HG02588 (cell line): Measurements from ENCODE around the gene PRKX.
"Not testable (repeated sequence)": the region's sequence is repeated elsewhere in the genome, so short reads cannot be mapped to it uniquely, and the experiment has no call there.

Experiments
- ATAC-seq: cut with Tn5 transposase; IDR thresholded peaks from one replicate; pipeline ENCODE4 v1.9.1; 2021; ENCODE audit warnings: mild to moderate bottlenecking, moderate library complexity; ENCODE audit not compliant: unreplicated experiment

The PRKX gene

DNA sequence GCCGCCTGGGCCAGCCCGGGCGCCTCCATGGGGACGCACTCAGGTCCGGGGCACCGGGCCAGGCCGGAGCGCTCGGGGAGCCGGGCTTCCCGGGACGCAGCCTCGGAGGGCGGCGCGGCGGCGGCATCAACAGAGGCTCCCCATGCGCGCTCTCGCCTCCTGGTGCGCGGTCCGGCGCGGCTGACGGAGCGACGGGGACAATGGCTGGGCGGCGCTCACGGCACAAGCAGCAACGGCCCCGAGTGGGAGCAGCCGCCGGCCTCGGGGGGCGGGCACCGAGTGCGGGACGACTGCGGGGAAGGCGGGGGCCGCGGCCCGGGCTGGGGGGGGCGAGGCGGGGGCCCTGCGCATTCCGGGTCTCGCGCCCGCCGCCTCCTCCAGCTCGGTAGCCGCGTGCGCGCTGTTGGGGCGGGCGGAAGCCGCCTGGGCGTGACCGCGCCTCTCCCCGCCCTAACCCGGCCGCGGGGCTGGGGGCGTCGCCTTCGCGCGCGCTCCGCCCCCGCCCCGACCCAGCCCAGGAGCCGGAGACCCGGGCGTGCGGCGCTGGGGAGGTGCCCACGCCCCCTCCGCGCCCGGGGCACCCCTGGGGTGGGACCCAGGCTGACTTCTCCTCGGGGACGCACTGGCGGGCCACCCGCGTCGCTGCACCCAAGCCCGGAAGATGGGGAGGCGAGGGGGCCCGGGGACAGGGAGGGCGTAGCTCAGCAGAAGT is at the start of gene PRKX:
TSS of gene PRKX (minus strand) at position 425 of the 712 bp plus-strand sequence. CDS start at position 29, 396 bp downstream.
- ATAC-seq, result peak; percentile 79

DNA sequence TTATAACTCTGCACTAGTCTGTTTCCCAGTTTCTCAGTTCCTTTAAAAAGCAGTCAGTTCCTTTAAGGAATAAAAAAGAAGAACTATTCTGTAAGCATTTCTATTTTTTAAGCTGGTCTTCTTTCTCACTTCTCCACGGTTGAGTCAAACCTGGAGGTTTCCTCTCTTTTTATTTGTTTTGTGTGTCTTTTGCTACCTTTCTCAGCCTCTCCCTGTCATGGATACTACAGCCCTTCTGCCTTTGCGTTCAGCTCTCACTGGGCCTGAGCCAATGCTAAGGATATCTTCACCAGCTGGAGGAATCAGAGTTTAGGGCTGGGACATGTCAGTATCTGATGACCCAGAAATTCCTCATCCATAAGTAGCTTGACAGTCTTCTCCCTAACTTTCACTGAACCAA is 49.7 kb upstream of the PRKX start:
- ATAC-seq, result no peak

DNA sequence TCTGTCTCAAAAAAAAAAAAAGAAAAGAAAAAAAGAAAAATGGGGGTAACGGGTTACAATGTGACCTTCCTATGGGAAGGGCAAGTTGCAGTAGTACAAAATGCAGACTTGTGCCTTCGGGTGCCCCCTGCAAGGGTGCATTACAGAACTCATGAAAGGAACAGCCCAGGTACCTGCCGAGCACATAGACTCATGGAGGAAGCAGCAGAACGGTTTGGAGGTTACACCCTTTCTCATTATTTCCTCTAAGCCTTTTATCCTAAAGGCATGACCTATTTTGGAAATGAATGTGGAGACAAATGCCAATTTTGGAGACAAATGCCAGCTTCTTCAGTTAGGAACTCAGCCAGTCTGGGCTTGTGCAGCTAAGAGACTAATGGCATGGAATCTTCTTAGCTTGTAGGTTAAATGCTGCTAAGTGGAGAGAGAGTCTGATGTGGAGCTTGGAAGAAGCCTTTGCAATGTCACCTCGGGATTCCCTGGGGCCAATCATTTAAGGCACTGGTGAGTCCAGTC is 44.1 kb upstream of the PRKX start:
- no peak for ATAC-seq

DNA sequence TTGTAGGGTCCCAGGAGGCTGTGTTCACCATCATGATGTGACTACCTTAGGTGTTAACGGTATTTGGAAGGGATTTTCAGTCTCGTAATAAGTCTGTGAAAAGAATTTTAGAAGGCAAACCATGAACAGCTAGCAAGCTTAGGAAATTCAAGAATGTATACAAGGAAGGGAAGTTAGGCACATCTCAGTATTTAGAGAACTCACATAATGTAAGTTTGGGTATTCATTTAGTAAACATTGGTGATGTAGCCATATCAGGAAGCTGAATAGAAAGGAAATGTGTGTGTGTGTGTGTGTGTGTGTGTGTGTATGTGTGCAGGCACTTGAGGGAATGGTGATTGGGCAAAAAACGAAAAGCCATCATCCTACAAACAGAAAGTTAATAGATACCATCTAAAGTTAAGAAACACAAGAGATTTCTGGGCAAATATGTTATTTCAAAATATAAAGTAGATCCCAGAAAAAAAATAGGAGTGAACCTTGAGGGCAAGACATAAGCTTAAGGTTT is 34.7 kb upstream of the PRKX start:
- ATAC-seq, result no peak

DNA sequence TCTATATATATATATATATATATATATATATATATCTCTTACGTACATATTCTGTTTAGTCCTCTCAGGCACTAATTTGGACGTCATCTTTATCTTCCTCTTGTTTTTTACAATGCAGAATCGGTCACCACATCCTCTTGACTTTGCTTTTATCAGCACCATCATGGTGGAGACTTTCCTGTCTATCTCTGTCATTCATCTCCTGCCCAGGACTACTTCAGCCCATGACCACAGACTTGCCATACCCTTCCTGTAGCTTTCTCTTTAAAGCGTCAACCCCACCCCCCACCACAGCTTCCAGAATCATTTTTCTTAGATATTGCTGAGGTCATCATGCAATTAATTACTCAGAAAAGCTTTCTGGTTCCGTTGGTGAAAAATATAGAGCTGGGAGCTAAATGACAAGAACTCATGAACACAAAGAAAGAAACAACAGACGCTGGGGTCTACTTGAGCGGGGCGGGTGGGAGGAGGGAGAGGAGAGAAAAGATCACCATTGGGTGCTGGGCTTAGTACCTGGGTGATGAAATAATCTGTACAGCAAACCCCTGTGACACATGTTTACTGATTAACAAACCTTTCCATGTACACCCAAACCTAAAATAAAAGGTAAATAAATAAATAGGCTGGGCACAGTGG is 30.5 kb upstream of the PRKX start:
- no peak for ATAC-seq

DNA sequence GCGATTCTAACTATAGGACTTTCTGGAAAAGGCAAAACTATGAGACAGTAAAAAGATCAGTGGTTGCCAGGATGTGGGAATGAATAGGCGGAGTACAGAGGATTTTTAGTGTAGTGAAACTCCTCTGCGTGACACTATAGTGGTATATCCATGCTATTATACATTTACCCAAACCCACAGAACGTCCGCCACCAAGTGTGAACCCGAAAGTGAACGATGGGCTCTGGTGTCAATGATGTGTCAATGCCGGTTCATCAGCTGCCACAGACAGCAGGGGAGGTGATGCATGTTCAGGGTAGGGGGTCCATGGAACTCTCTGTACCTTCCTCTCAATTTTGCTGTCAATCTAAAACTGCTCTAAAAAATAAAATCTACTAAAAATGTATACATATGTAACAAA is 27.5 kb upstream of the PRKX start:
- not testable (repeated sequence) for ATAC-seq

DNA sequence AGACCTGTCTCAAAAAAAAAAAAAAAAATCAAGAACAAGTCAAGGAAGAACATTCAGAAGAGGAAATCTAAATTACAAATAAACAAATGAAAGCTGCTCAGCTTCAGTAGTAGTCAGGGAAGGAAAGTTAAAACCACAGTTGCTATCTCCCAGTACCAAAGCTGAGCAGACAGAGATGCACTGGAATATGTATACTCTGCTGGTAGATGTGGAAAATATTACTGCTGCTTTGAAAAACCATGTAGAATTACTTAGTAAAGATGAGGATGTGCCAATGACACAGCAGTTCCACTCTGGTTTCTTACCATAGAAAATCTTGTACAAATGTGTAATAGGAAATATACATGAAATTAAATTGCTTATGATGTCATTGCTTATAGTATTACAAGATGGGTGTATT is 25.1 kb upstream of the PRKX start:
- ATAC-seq, result no peak

DNA sequence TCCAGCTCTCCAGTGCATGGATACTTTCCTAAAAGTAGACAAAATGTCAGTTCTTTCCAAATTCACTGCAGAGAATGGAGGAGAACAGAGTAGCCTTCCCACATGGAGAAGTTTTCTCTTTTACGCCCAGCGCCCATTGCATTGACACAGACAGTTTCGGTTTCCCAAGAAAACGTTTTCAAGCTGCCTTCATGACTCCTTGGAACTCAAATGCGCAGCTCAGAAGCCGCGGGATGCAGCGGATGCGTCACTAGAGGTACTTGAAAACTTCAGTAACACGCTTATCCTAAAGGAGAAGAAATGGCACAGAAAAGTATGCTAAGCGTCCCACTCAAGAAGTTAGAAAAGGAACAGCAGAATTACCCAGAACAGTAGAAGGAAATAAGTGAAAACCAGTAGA is 23.1 kb upstream of the PRKX start:
- ATAC-seq, result not testable (repeated sequence)

DNA sequence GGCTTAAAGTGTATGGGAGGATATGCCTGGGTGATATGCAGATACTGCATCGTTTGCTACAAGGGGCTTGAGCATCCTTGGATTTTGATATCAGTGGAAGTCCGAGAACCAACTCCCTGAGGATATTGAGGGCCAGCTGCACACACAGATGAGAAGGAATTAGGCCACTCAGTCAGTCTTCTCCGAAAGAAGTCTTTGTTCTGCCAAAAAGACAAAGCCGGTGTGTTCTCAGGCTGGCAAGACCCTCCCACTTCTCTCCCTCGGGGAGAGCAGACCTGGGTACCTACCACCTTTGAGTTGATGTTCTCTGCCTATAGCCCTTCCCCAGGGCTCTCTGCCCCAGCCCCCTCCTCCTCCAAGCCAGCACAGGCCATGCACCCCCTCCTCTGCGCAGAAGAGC is 22.4 kb upstream of the PRKX start:
- not testable (repeated sequence) for ATAC-seq

DNA sequence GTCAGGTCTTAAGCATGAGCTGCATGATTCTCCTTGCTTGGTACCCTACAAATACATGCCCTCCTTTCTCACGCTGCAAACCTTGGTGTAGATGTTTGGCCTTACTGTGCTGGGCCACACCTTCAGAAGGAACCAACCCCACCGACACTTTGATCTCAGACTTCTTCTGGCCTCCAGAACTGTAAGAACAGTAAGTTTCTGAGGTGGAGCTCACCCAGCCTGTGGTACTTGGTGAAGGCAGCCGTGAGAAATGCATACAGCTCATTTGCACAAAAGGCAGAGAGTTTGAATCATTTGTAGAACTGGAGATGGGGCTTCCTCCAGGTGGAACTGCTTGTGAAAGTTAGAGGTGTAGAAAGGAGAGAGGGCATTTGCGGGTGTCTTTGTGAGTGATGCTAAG is 21.0 kb upstream of the PRKX start:
- ATAC-seq, result not testable (repeated sequence)

DNA sequence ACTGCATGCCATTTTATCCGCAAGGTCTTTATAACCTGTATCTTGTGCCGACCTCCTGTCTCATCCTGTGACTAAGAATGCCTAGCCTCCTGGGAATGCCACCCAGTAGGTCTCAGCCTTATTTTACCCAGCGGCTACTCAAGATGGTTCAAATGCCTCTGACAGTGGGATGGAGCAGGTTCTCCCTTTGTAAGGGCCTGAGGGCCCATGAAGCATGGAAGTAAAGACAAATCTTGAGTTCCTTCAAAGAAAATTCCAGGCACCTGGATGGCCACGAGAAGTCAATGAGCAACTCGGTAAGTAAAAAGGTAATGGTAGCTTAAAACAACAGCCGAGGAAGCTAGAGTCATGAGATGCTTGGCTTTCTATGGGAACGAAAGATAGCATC is 19.6 kb upstream of the PRKX start:
- no peak for ATAC-seq

DNA sequence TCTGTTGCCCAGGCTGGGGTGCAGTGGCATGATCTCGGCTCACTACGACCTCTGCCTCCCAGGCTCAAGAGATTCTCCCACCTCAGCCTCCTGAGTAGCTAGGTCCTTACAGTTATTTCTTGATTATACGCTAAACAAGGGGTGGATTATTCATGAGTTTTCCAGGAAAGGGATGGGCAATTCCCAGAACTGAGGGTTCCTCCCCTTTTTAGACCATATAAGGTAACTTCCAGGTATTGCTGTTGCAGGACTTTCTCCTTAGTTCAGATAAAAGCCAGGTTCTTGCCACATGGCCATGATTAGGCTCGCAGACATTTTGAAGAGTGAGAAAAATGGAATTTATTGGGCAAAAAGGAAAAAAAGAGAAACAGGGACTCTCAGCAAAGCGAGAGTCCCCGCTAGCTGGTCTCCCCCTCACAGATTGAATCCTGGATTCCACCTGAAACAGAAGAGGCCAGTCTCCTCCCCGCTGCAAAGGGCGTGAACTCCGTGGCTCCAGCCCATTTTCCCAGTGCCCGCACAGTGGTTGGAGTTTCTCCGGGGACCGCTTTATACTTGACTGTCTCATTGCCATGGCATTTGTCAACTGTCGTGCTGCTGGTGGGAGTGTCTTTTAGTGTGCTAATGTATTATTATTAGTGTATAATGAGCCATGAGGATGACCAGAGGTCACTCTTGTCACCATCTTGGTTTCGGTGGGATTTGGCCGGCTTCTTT is 19.0 kb upstream of the PRKX start:
- ATAC-seq, result not testable (repeated sequence)

DNA sequence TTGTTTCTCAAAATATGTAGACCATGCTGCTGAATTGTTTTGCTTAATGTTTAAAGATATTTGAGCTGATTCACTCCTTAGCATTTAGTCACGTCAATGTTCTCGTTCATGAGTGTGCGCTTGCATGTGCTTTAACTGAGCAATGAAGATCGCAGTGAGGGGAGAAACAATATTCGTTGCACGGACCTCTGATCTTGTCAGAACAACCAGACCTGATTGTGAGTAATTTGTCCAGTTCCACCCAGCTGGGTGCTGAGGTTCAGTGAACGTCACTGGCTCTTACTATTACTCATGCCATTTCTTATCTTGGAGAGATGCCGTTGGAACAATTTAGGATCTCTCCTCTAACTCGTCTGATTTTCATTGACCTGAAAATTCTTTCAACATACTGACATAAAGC is 15.0 kb upstream of the PRKX start:
- ATAC-seq, result no peak

DNA sequence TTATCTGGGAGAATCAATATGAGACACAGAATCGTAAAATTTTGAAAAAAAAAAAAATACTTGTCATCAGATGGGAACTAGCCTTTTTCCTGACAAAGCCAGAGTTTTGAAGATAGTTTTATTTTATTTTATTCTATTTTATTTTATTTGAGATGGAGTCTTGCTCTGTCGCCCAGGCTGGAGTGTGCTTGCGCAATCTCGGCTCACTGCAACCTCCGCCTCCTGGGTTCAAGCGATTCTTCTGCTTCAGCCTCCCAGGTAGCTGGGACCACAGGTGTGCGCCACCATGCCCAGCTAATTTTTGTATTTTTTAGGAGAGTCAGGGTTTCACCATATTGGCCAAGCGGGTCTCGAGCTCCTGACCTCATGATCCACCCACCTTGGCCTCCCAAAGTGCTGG is 10.0 kb upstream of the PRKX start:
- not testable (repeated sequence) for ATAC-seq

DNA sequence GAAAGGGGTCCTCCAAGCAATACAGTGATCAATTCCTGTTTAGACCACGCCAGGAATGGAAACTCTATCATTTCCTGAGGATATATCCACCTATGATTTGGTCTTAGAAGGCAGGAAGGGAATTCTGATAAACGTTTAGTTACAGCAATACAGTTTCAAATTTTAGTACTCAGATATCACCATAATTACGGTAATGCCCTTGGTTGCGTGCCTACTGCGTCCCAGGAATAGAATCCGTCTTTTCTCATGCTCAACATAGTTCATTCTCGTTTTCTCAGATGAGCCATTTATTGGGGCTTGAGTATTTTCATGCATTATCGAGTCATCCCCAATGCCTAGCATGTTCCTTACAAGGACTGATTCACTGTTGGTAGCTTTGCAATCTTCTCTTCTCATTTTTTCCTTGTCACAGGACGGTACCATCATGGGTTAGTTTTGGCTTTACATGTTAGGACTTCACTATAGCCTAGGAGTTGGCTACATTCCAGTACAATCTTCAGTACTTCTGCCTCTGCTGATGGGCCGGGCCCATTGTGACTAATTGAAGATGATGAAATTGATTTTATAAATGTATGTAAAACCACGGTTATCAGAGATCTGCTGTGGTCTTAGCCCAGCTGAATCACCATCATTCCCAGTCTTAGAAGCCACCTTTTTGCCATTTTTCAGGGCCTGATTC is 4.4 kb upstream of the PRKX start:
- no peak for ATAC-seq

DNA sequence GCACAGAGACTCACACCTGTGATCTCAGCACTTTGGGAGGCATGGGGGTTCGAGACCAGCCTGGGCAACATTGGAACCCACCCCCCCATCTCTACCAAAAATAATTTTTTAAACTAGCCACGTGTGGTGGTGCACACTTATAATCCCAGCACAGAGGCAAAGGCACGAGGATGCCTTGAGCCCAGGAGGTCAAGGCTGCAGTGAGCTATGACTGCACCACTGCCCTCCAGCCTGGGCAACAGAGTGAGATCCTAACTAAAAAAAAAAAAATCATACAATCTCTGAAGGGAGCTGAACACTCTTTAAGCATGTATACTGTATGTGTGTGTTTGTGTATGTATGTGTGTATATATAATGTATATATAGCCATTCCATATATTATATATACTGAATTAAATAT is 2.5 kb upstream of the PRKX start:
- no peak for ATAC-seq

DNA sequence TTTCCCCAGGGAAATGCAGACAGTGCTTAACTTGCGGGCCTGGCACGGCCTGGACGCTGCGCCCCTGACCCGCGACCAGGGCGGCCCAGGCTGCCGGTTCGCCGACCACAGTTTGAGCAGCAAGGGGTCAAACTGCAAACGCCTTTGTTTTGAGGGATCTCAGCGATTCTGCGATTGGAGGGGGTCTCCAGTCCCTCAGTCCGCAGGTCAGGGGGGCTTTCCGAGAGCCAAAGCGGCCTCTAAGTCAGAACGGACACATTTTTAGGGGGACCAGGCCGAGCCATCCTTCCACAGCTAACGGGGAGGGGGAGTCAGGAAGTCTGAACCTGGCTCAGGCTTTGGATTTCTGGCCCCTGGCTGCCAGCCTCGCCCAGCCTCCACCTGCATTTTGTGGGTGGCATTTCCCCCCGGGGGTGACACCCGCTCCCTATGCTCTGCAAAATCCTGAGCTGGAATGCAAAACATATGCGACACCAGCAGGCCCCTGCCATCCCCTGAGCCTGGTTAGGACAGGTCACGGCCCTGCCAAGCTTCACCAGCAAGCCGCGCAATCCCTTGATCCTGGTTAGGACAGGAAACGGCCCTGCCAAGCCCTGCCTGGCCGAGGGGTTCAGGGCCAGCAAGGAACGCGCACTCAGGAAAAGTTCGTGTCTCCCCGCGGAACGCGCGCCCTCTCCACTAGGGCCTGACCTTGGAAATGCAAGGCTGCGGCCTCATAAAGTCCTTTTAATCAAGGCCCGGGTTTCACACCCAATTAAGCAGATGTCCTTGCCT is 1.4 kb upstream of the PRKX start:
- not testable (repeated sequence) for ATAC-seq

DNA sequence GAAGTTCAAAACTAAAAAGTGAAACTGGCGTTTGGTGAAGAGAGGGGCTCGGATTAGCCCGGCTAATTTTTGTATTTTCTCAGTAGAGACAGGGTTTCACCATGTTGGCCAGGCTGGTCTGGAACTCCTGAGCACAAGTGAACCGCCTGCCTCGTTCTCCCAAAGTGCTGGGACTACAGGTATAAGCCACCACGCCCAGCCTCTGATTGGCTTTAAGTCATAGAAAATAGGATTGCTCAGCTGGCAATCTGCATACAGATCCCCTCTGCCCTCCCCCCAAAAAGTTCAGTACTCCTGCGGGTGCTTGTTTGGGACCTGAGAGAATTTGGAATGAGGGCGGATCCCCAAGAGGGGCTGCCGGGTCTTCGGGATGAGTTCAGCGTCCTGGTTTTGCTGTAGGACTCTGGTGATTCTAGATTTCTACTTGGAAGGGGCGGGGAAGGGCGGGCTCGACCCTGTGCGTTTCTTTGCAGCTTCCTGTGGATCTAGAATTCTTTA is 537 bp upstream of the PRKX start:
- no peak for ATAC-seq

DNA sequence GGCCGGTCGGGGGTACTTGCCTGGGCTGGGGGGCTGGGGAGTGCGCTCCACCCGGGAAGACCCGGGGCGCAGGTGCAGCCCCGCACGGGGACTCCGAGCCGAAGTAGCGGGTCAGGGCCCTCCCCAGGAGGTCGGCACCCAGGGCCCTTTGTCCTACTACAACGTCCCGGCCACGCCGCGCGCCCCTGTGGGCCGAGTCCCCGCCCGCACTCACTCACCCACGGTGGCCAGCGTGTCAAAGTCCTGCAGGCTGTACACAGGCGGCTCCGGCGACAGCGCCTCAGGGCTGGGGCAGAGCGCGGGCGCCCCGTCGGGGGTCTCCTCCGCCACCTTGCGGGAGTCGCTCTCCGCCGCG is 602 bp downstream of the PRKX start:
- peak; percentile 25 for ATAC-seq
